Duodenal mucosa (tissue), 2 donors: Measurements from ENCODE around the gene RBSN.

Source experiments
- H3K27ac ChIP-seq: one replicate; pipeline ENCODE4 v1.7.0; 2013; ENCODE audit warnings: low read depth, low read length
- H3K27me3 ChIP-seq, 2 donors: one replicate each; pipeline ENCODE4 v1.7.0; 2013; ENCODE audit warnings: low read length in 2 of 2, control low read depth in 1 of 2; ENCODE audit not compliant: insufficient read depth in 2 of 2, control insufficient read depth in 1 of 2
- H3K36me3 ChIP-seq, 2 donors: one replicate each; pipeline ENCODE4 v1.7.0; 2013; ENCODE audit warnings: low read length in 2 of 2, control low read depth in 1 of 2; ENCODE audit not compliant: insufficient read depth in 2 of 2, control insufficient read depth in 1 of 2
- H3K4me1 ChIP-seq, 2 donors: one replicate each; pipeline ENCODE4 v1.7.0; 2013; ENCODE audit warnings: low read length in 2 of 2, control low read depth in 1 of 2; ENCODE audit not compliant: insufficient read depth in 2 of 2, control insufficient read depth in 1 of 2
- H3K4me3 ChIP-seq, 2 donors: one replicate each; pipeline ENCODE4 v1.7.0; 2013; ENCODE audit warnings: low read length in 2 of 2, low read depth in 1 of 2
- H3K9ac ChIP-seq, 2 donors: one replicate each; pipeline ENCODE4 v1.7.0; 2013; ENCODE audit warnings: low read length in 2 of 2, low read depth in 1 of 2
- H3K9me3 ChIP-seq, 2 donors: one replicate each; pipeline ENCODE4 v1.7.0; 2013; ENCODE audit warnings: low read length in 2 of 2, control low read depth in 1 of 2; ENCODE audit not compliant: control insufficient read depth in 1 of 2

The RBSN gene

GRCh38 chr3:15029625-15030024, 69.3 kb downstream of the RBSN start:
- no peak overlapping the region for H3K4me3 ChIP-seq
- H3K27ac ChIP-seq: no peak overlapping the region
- H3K9ac ChIP-seq: no peak overlapping the region
- no peaks in the 10 kb centered on the region for H3K4me1 ChIP-seq
- H3K9me3 ChIP-seq: no peaks in the 10 kb centered on the region
- H3K36me3 ChIP-seq: peaks cover 35 to 91% of the 10 kb centered on the region in 2 donors
- no peaks in the 10 kb centered on the region for H3K27me3 ChIP-seq

GRCh38 chr3:15023719-15024118, 75.2 kb downstream of the RBSN start:
- peaks cover 56 to 87% of the 10 kb centered on the region in 2 donors for H3K36me3 ChIP-seq
- H3K9ac ChIP-seq: no peak overlapping the region
- H3K27ac ChIP-seq: no peak overlapping the region
- H3K9me3 ChIP-seq: no peaks in the 10 kb centered on the region
- no peaks in the 10 kb centered on the region for H3K4me1 ChIP-seq
- no peaks in the 10 kb centered on the region for H3K27me3 ChIP-seq
- no peak overlapping the region for H3K4me3 ChIP-seq

GRCh38 chr3:15023249-15023648, 75.7 kb downstream of the RBSN start:
- no peaks in the 10 kb centered on the region for H3K4me1 ChIP-seq
- no peak overlapping the region for H3K27ac ChIP-seq
- H3K9me3 ChIP-seq: no peaks in the 10 kb centered on the region
- no peak overlapping the region for H3K9ac ChIP-seq
- peaks cover 56 to 82% of the 10 kb centered on the region in 2 donors for H3K36me3 ChIP-seq
- no peak overlapping the region for H3K4me3 ChIP-seq
- no peaks in the 10 kb centered on the region for H3K27me3 ChIP-seq
